Measurements from ENCODE around the gene ZMYND15. TPM values are rescaled to one million over a fixed set of nuclear protein-coding genes. Genes with fewer than 3 reads are reported as not detected.

ZMYND15 gene
- polyA plus RNA-seq, 1 donor from 2014 or later: not detected

DNA sequence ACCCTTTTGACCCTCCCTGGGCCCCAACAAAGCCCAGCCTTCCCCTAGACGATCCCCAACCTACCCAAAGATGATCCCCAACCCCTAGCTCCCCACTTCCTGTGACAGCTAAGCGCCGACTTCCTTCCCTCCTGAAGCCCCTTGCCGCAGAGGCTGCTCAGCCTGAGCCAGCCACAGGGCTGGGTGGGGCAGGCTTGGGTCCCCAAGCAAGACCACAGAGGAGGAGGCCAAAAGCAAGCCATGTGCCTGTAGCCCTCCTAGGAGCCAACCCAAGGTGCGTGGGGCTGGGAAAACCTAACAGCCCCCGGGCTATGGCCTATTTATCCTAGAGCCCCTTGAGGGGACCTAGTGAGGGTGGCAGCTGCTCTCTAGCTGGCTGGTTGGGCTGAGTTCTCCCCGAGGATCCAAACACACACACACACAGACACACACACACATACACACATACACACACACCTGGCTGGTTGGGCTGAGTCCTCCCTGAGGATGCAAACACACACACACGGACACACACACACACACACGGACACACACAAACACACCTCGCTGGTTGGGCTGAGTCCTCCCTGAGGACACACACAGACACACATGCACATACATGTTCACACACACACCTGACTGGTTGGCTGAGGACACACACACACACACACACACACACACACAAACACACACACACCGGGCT, 24.4 kb upstream of the ZMYND15 start:
- Histone ChIP-seq H3K36me3 (ENCODE audit: insufficient read depth, low read length) (no peaks in the 10 kb centered on the region), H3K9ac (ENCODE audit: low read length) (no peak overlapping the region), H3K9me3 (ENCODE audit: low read length) (no peaks in the 10 kb centered on the region), H3K79me2 (replicated peaks; ENCODE audit: insufficient read depth, low read length) (peaks cover 10% of the 10 kb centered on the region), H3K27me3 (ENCODE audit: insufficient read depth, low read depth, low read length) (no peaks in the 10 kb centered on the region), H3K4me2 (ENCODE audit: low read length) (no peak overlapping the region), H3K27ac (ENCODE audit: low read length) (no peak overlapping the region), H3K4me3 (ENCODE audit: low read length) (no peak overlapping the region), H2AFZ (ENCODE audit: low read depth, low read length) (no peak overlapping the region), H3F3A (ENCODE audit: insufficient read depth, low read length, poor library complexity, severe bottlenecking) (no peaks in the 10 kb centered on the region), H4K20me1 (ENCODE audit: insufficient read depth) (no peaks in the 10 kb centered on the region), H3K9me2 (ENCODE audit: insufficient read depth, low read length) (no peaks in the 10 kb centered on the region)
- TF ChIP-seq EZH2 (IDR thresholded peaks at IDR 0.05; ENCODE audit: borderline replicate concordance, insufficient read depth, low read length, poor library complexity, severe bottlenecking): no peak
- no peak for TF ChIP-seq CTCF (IDR thresholded peaks at IDR 0.05; ENCODE audit: poor library complexity, severe bottlenecking)
- no peak for TF ChIP-seq REST (IDR thresholded peaks at IDR 0.05; ENCODE audit: borderline replicate concordance)
- no peak for TF ChIP-seq RAD21 (conservative IDR thresholded peaks at IDR 0.05)
- no peak for TF ChIP-seq MXI1 (conservative IDR thresholded peaks at IDR 0.05; ENCODE audit: poor library complexity, severe bottlenecking)
- TF ChIP-seq POLR2AphosphoS5 (IDR thresholded peaks at IDR 0.05): no peak
- no peak for TF ChIP-seq SMC3 (conservative IDR thresholded peaks at IDR 0.05; ENCODE audit: poor library complexity)
- TF ChIP-seq EP300 (conservative IDR thresholded peaks at IDR 0.05; ENCODE audit: poor library complexity, severe bottlenecking): no peak

DNA sequence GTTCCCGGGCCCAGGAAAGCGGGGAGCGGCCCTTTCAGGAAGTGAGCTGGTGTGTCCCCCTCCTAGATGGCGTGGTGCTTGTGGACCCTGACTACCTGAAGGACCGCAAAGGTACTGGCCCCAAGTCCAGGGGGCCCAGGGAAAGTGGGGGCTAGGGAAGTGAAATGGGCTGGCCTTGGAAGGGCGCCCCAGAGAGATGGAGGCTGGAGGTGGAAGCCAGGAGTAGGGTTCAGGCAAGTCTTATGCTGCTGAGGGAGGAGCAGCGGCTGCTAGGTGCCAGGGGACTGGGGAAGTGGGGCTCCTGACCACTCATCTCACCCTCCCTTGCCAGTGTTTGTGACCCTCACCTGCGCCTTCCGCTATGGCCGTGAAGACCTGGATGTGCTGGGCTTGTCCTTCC, 23.6 kb upstream of the ZMYND15 start:
- Histone ChIP-seq H3K36me3 (ENCODE audit: insufficient read depth, low read length) (no peaks in the 10 kb centered on the region), H4K20me1 (ENCODE audit: insufficient read depth) (no peaks in the 10 kb centered on the region)
- no peak for TF ChIP-seq TAF1 (IDR thresholded peaks at IDR 0.05; ENCODE audit: low read depth)

More for the DNA sequence above, 23.6 kb upstream of the ZMYND15 start:
- Histone ChIP-seq H2AFZ (ENCODE audit: low read depth, low read length) (no peak overlapping the region), H3K9me3 (ENCODE audit: low read length) (no peaks in the 10 kb centered on the region), H3K79me2 (replicated peaks; ENCODE audit: insufficient read depth, low read length) (peaks cover 9% of the 10 kb centered on the region), H3K9me2 (ENCODE audit: insufficient read depth, low read length) (no peaks in the 10 kb centered on the region), H3K4me2 (ENCODE audit: low read length) (no peak overlapping the region), H3K4me3 (ENCODE audit: low read length) (no peak overlapping the region), H3K27ac (ENCODE audit: low read length) (no peak overlapping the region), H3K9ac (ENCODE audit: low read length) (no peak overlapping the region), H3F3A (ENCODE audit: insufficient read depth, low read length, poor library complexity, severe bottlenecking) (no peaks in the 10 kb centered on the region), H3K27me3 (ENCODE audit: insufficient read depth, low read depth, low read length) (no peaks in the 10 kb centered on the region)
